GM12878 (cell line): ENCODE results near the gene POU2AF1. TPM values are rescaled to one million over a fixed set of nuclear protein-coding genes. Genes with fewer than 3 reads are reported as not detected.

Source experiments
- ATF7 ChIP-seq: fragments of 450-650 bp; IDR thresholded peaks from 2 replicates; pipeline ENCODE4 v1.6.1; 2016; ENCODE audit warnings: low read depth, mild to moderate bottlenecking
- CBFB ChIP-seq: IDR thresholded peaks from 2 replicates; pipeline ENCODE4 v1.6.1; 2016; ENCODE audit warnings: antibody characterized with exemption, low read depth
- CHD1 ChIP-seq: IDR thresholded peaks from 2 replicates; pipeline ENCODE4 v1.6.1; 2012; ENCODE audit warnings: low read depth, low read length, improper control_type of control experiment
- CHD2 ChIP-seq: IDR thresholded peaks from 2 replicates; pipeline ENCODE4 v1.6.1; 2011; ENCODE audit warnings: low read depth, low read length, improper control_type of control experiment, borderline replicate concordance
- CREM ChIP-seq: IDR thresholded peaks from 2 replicates; pipeline ENCODE4 v1.6.1; 2014; ENCODE audit warnings: antibody characterized with exemption, low read depth
- CTCF ChIP-seq, 3 experiments: IDR thresholded peaks in 2 of 3; conservative IDR thresholded peaks in 1 of 3; 2 replicates each; pipeline ENCODE4 v1.5.1; 2011; ENCODE audit warnings: low read depth in 3 of 3, low read length in 3 of 3, mild to moderate bottlenecking in 3 of 3, control low read depth in 2 of 3, moderate library complexity in 2 of 3, inconsistent platforms in 1 of 3, mixed read lengths in 1 of 3; ENCODE audit not compliant: control insufficient read depth in 2 of 3, insufficient read depth in 1 of 3; ENCODE audit errors: extremely low read depth in 1 of 3
- E2F8 ChIP-seq: fragments of 450-650 bp; IDR thresholded peaks from 2 replicates; pipeline ENCODE4 v1.6.1; 2018; ENCODE audit warnings: mild to moderate bottlenecking, low read depth, moderate library complexity; ENCODE audit not compliant: partially characterized antibody
- FOXK2 ChIP-seq: fragments of 450-650 bp; IDR thresholded peaks from 2 replicates; pipeline ENCODE4 v1.6.1; 2017; ENCODE audit warnings: mild to moderate bottlenecking, moderate library complexity
- GABPA ChIP-seq: IDR thresholded peaks from 2 replicates; pipeline ENCODE4 v1.6.1; 2014; ENCODE audit warnings: antibody characterized with exemption, low read depth, mild to moderate bottlenecking, inconsistent platforms
- GATAD2B ChIP-seq: fragments of 450-650 bp; conservative IDR thresholded peaks from 2 replicates; pipeline ENCODE4 v1.6.1; 2017; ENCODE audit warnings: low read depth, mild to moderate bottlenecking, moderate library complexity
- HDAC6 ChIP-seq: fragments of 200-600 bp; sonication (generic); IDR thresholded peaks from one replicate; pipeline ENCODE4 v1.8.0; 2017; ENCODE audit warnings: antibody characterized with exemption; ENCODE audit not compliant: unreplicated experiment
- IKZF2 ChIP-seq, 2 experiments: fragments of 450-650 bp; IDR thresholded peaks; 2 replicates each; pipeline ENCODE4 v1.6.1; 2017; ENCODE audit warnings: mild to moderate bottlenecking in 2 of 2, moderate library complexity in 2 of 2
- IRF4 ChIP-seq: IDR thresholded peaks from 2 replicates; pipeline ENCODE4 v1.6.1; 2011; ENCODE audit warnings: low read depth, low read length
- JUND ChIP-seq: IDR thresholded peaks from 2 replicates; pipeline ENCODE4 v1.6.1; 2012; ENCODE audit warnings: low read depth, mild to moderate bottlenecking, low read length, improper control_type of control experiment, moderate library complexity
- KAT2A ChIP-seq: conservative IDR thresholded peaks from 2 replicates; pipeline ENCODE4 v1.6.1; 2011; ENCODE audit warnings: low read depth, low read length; ENCODE audit not compliant: control insufficient read depth
- LARP7 ChIP-seq: fragments of 450-650 bp; IDR thresholded peaks from 2 replicates; pipeline ENCODE4 v1.6.1; 2017; ENCODE audit warnings: mild to moderate bottlenecking
- PML ChIP-seq: IDR thresholded peaks from 2 replicates; pipeline ENCODE4 v1.6.1; 2012; ENCODE audit warnings: low read length, inconsistent platforms
- POLR2A ChIP-seq: IDR thresholded peaks from 2 replicates; pipeline ENCODE4 v1.6.1; 2011; ENCODE audit warnings: low read depth, mild to moderate bottlenecking, low read length
- RAD21 ChIP-seq: IDR thresholded peaks from 2 replicates; pipeline ENCODE4 v1.6.1; 2011; ENCODE audit warnings: mild to moderate bottlenecking, low read depth, low read length, moderate library complexity; ENCODE audit not compliant: insufficient read depth
- SMARCA5 ChIP-seq: fragments of 450-650 bp; IDR thresholded peaks from 2 replicates; pipeline ENCODE4 v1.6.1; 2017; ENCODE audit warnings: mild to moderate bottlenecking
- SREBF1 ChIP-seq: IDR thresholded peaks from 2 replicates; pipeline ENCODE4 v1.6.1; 2012; ENCODE audit warnings: mild to moderate bottlenecking, low read length
- TCF7 ChIP-seq: IDR thresholded peaks from 2 replicates; pipeline ENCODE4 v1.6.1; 2014; ENCODE audit warnings: antibody characterized with exemption, borderline replicate concordance
- ZZZ3 ChIP-seq: IDR thresholded peaks from 2 replicates; pipeline ENCODE4 v1.6.1; 2011; ENCODE audit warnings: low read depth; ENCODE audit not compliant: control insufficient read depth, insufficient read length
- polyA plus RNA-seq, 11 experiments: library from polyadenylated mRNA; depleted of rRNA in 4 of 11; unstranded in 6 of 11; stranded (reverse) in 5 of 11; fragments of >200 nt; fragmentation: Nextera tagmentation in 4 of 11; fragmentation: Illumina TruSeq in 1 of 11; extraction: Ambion mirVana in 4 of 11; extraction: Trizol in 1 of 11; gene quantifications; 1 replicate in 1 of 11; 2 replicates in 10 of 11; pipeline versions ENCODE4 v1.2.1 to v1.2.3, GENCODE V29; 2011 to 2016; ENCODE audit warnings: inconsistent platforms in 2 of 11, missing spikeins in 2 of 11, low read depth in 1 of 11
- total RNA-seq, 4 experiments: library from RNA; depleted of rRNA in 3 of 4; stranded (reverse); fragments of >200 nt in 3 of 4; fragmentation: Illumina TruSeq in 1 of 4; extraction: Trizol in 1 of 4; gene quantifications; 2 replicates each; pipeline versions ENCODE4 v1.2.1 to v1.2.3, GENCODE V29; 2013 to 2021
- TF ChIP-seq, protein P1 (sequence below): IDR thresholded peaks from 2 replicates; pipeline ENCODE4 v1.6.1; 2012; ENCODE audit warnings: low read depth, low read length, improper control_type of control experiment
- TF ChIP-seq, protein P2 (sequence below): fragments of 450-650 bp; IDR thresholded peaks from 2 replicates; pipeline ENCODE4 v1.6.1; 2018; ENCODE audit warnings: borderline replicate concordance, mild to moderate bottlenecking; ENCODE audit not compliant: partially characterized antibody

POU2AF1 gene
- total and polyA plus RNA-seq, 10 of the 15 experiments (the other 5 are each of a cell fraction or from before 2014, with no cell fraction given): 13.1 to 169 (median 75.5) TPM

DNA sequence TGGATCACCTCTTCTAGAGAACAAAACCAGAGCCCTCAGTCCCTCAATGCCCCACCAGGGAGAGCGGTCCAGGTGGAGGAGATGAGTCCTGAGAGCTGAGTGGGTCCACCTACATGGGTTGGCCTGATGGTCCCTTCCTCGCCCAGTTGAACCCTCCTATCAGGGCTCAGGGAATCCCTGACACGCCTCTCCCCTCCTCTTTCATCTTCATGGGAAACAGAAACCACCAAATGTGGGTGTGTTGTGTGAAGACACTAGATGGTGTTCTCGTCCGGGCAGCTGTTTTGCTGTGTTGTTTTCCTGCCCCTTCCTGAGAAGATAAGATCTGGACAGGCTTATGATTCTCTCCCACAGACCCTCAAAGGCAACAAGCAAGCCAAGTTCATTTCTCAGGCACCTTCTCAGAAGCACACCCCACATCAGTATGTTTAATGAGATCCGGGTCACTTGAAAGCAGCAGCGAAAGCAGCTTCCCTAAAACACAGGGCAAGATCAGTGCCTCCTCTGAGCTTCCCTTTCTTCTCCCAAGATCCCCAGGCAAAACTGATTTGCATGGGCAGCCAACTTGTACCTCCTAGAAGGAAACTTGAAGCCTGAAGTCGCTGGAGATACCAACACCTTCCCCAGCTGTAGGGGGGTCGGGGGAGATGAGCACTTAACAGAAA is 35.3 kb upstream of the POU2AF1 start (continued):
- TF ChIP-seq, protein P1, sequence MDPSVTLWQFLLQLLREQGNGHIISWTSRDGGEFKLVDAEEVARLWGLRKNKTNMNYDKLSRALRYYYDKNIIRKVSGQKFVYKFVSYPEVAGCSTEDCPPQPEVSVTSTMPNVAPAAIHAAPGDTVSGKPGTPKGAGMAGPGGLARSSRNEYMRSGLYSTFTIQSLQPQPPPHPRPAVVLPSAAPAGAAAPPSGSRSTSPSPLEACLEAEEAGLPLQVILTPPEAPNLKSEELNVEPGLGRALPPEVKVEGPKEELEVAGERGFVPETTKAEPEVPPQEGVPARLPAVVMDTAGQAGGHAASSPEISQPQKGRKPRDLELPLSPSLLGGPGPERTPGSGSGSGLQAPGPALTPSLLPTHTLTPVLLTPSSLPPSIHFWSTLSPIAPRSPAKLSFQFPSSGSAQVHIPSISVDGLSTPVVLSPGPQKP: no peak
- TF ChIP-seq, protein P2, sequence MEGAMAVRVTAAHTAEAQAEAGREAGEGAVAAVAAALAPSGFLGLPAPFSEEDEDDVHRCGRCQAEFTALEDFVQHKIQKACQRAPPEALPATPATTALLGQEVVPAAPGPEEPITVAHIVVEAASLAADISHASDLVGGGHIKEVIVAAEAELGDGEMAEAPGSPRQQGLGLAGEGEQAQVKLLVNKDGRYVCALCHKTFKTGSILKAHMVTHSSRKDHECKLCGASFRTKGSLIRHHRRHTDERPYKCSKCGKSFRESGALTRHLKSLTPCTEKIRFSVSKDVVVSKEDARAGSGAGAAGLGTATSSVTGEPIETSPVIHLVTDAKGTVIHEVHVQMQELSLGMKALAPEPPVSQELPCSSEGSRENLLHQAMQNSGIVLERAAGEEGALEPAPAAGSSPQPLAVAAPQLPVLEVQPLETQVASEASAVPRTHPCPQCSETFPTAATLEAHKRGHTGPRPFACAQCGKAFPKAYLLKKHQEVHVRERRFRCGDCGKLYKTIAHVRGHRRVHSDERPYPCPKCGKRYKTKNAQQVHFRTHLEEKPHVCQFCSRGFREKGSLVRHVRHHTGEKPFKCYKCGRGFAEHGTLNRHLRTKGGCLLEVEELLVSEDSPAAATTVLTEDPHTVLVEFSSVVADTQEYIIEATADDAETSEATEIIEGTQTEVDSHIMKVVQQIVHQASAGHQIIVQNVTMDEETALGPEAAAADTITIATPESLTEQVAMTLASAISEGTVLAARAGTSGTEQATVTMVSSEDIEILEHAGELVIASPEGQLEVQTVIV: no peak
- TF ChIP-seq GABPA: no peak
- TF ChIP-seq SREBF1: no peak
- TF ChIP-seq E2F8: no peak
- TF ChIP-seq LARP7: no peak
- no peak for TF ChIP-seq SMARCA5
- TF ChIP-seq ATF7: peak; percentile 49
- peak; percentile 71 for TF ChIP-seq POLR2A
- TF ChIP-seq FOXK2: no peak
- TF ChIP-seq IRF4: peak; percentile 64; the same call in 1 of the 2 replicates
- TF ChIP-seq PML: no peak
- 0 out of 2 replicates have a peak, but pooled peaks have one; percentile 15 for TF ChIP-seq RAD21
- peak; percentile 47; the same call in 1 of the 2 replicates for TF ChIP-seq TCF7
- TF ChIP-seq IKZF2 (IDR thresholded peaks at IDR 0.05): peak; percentile 79 to 81
- no peak for TF ChIP-seq CREM
- TF ChIP-seq CHD1: peak; percentile 82; the same call in 1 of the 2 replicates
- TF ChIP-seq CBFB: peak; percentile 59
- TF ChIP-seq HDAC6: no peak
- peak in 1 of 3 experiments; percentile 1; a peak in 1 of 6 replicates for TF ChIP-seq CTCF (IDR thresholded peaks at IDR 0.05 in 2 of 3, conservative IDR thresholded peaks at IDR 0.05 in 1 of 3; ENCODE audit: control insufficient read depth in 2 of 3, extremely low read depth in 1 of 3, insufficient read depth in 1 of 3, low read depth in 3 of 3, low read length in 3 of 3)
- no peak; the same call in 1 of the 2 replicates for TF ChIP-seq CHD2
- TF ChIP-seq JUND: no peak
- TF ChIP-seq ZZZ3: no peak
- TF ChIP-seq KAT2A: no peak
- TF ChIP-seq GATAD2B: peak; percentile 18; the same call in 1 of the 2 replicates
